ENCODE data around the gene PLBD1. TPM values are rescaled to one million over a fixed set of nuclear protein-coding genes. Genes with fewer than 3 reads are reported as not detected.

PLBD1 gene
- total RNA-seq (5.1 and 5.4 TPM in 2 replicates), polyA plus RNA-seq (0.76 and 1.2 TPM in 2 replicates), polyA minus RNA-seq (ENCODE audit: low replicate concordance) (not detected in 2 replicates)
- polyA plus RNA-seq (2012): 0.28 and 1.4 TPM in 2 replicates

DNA sequence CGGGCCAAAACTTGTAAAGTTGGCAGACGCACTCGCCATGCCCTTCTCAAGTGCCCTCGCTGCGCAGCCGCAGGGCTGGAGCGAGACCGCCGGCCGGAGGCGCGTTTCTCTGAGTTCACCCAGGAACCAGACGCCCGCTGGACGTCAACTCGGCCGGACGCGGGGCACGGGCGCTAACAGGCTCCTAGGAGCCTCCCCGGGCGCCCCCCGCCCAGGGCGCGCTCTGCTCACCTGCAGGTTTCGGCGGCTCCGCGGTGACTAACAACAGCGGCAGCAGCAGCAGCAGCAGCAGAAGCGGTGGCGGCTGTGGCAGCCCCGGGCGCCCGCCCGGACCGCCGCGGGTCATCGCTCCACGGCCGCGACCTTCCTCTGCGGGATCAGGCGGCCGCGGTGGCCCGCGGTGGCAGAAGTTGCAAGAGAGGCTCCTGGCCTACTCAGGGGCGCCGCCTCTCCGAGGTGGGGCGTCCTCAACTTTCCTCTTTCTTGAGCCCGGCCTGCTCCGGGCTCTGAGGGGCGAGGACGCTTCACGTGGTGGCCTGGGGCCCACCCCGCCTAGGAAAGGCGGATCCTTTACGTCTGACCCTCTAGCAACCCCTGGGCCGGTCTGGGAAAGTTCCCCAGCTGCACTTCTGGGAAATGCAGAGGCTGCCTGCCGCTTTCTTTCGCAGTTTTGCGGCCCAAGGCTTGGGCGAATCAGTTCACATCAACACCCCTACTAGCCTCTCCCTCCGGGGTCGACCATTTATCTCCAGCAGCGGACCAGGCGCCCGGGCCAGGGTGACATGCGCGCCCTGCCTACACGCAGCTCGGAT is at the start of gene PLBD1:
Gene PLBD1, minus strand, starts transcription at position 533 of the 812 bp plus-strand sequence. Its CDS starts 187 bp downstream, at position 346.
- no peak within 1 kb of the TSS for H3K27ac ChIP-seq (ENCODE audit: insufficient read depth, low read length)
- peak within 1 kb of the TSS; percentile 19 to 49 (median 37) for H3K4me3 ChIP-seq (replicated peaks in 1 of 4; ENCODE audit: control extremely low read depth in 1 of 4, insufficient read depth in 1 of 4, low read depth in 3 of 4, low read length in 4 of 4)
- no peaks in the 10 kb centered on the region for H3K36me3 ChIP-seq (ENCODE audit: control insufficient read depth, insufficient read depth, low read length)
- H3K9me3 ChIP-seq (ENCODE audit: control insufficient read depth, insufficient read depth, low read depth, low read length): no peaks in the 10 kb centered on the region
- H3K79me2 ChIP-seq (ENCODE audit: control insufficient read depth, insufficient read depth, low read length): no peaks in the 10 kb centered on the region
- peak; percentile 41 to 50 for DNase-seq (ENCODE audit: low read depth in 2 of 2)
- no peaks in the 10 kb centered on the region for H3K27me3 ChIP-seq (ENCODE audit: control insufficient read depth, insufficient read depth, low read length)
- H3K4me1 ChIP-seq (ENCODE audit: control insufficient read depth, extremely low read depth, insufficient read depth, low read length): no peaks in the 10 kb centered on the region
- TF ChIP-seq CTCF (conservative IDR thresholded peaks at IDR 0.05 in 1 of 2, IDR thresholded peaks at IDR 0.05 in 1 of 2; ENCODE audit: low read depth in 1 of 2, low read length in 2 of 2): no peak
- no peak for TF ChIP-seq EZH2 (IDR thresholded peaks at IDR 0.05; ENCODE audit: low read length, missing control alignments)
- H3K9ac ChIP-seq (ENCODE audit: insufficient read depth, low read length): no peak within 1 kb of the TSS
- peak within 1 kb of the TSS; percentile 26 for H2AFZ ChIP-seq (ENCODE audit: low read length)
- no peaks in the 10 kb centered on the region for H4K20me1 ChIP-seq (ENCODE audit: control insufficient read depth, extremely low read depth, insufficient read depth, low read length)
- H3K4me2 ChIP-seq (ENCODE audit: extremely low read depth, insufficient read depth, low read length): peak within 1 kb of the TSS; percentile 80

DNA sequence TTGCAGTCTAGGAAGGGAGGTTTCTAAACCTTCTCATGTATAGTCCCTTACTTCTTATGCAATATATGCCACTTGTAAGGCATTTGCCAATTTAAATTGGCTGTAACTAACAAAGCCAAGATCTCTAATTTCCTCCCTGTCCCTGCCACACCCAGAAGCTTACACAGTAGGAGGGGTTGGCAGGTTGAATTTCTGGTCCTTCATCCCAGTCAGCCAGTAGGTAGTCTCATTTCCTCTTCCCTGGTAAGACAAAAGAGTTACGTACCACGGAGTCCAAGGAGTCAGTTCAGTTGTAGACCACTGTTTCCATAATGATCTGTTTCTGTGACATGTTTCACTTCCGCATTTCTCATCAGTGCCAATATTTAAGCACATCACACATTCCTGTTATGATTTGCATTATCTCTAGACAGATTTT is 47.0 kb upstream of the PLBD1 start:
- Histone ChIP-seq H3K9me3 (ENCODE audit: control insufficient read depth, insufficient read depth, low read depth, low read length) (no peaks in the 10 kb centered on the region), H4K20me1 (ENCODE audit: control insufficient read depth, extremely low read depth, insufficient read depth, low read length) (no peaks in the 10 kb centered on the region), H3K36me3 (ENCODE audit: control insufficient read depth, insufficient read depth, low read length) (no peaks in the 10 kb centered on the region), H3K4me2 (ENCODE audit: extremely low read depth, insufficient read depth, low read length) (no peak overlapping the region), H3K27ac (ENCODE audit: insufficient read depth, low read length) (no peak overlapping the region), H3K4me1 (ENCODE audit: control insufficient read depth, extremely low read depth, insufficient read depth, low read length) (no peaks in the 10 kb centered on the region), H3K79me2 (ENCODE audit: control insufficient read depth, insufficient read depth, low read length) (no peaks in the 10 kb centered on the region), H3K9ac (ENCODE audit: insufficient read depth, low read length) (no peak overlapping the region), H2AFZ (ENCODE audit: low read length) (no peak overlapping the region), H3K27me3 (ENCODE audit: control insufficient read depth, insufficient read depth, low read length) (no peaks in the 10 kb centered on the region), H3K4me3 (replicated peaks in 1 of 4; ENCODE audit: control extremely low read depth in 1 of 4, insufficient read depth in 1 of 4, low read depth in 3 of 4, low read length in 4 of 4) (no peak overlapping the region)
- TF ChIP-seq CTCF (conservative IDR thresholded peaks at IDR 0.05 in 1 of 2, IDR thresholded peaks at IDR 0.05 in 1 of 2; ENCODE audit: low read depth in 1 of 2, low read length in 2 of 2) (no peak), EZH2 (IDR thresholded peaks at IDR 0.05; ENCODE audit: low read length, missing control alignments) (no peak)
- DNase-seq (ENCODE audit: low read depth in 2 of 2): no peak

DNA sequence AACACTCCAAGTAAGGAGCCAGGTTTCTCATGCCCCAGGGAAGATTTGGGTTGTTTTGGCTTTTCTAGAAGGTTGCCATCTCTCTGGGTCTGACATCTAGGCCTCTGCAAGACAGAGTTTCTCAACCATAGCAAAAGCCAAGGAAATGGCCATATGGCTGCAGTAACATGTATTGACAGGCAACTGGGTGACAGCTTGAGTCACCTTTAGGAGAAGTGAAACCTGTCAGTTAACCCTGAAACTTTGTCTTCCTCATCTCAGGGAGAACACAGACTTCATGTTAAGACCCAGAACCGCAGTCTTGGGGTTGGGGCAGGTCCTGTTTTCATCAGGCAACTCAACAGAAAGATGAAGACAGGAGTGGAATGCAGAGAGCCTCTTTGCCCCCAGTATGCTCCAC is 46.0 kb upstream of the PLBD1 start:
- no peak overlapping the region for H3K9ac ChIP-seq (ENCODE audit: insufficient read depth, low read length)
- no peaks in the 10 kb centered on the region for H4K20me1 ChIP-seq (ENCODE audit: control insufficient read depth, extremely low read depth, insufficient read depth, low read length)
- TF ChIP-seq EZH2 (IDR thresholded peaks at IDR 0.05; ENCODE audit: low read length, missing control alignments): no peak
- TF ChIP-seq CTCF (conservative IDR thresholded peaks at IDR 0.05 in 1 of 2, IDR thresholded peaks at IDR 0.05 in 1 of 2; ENCODE audit: low read depth in 1 of 2, low read length in 2 of 2): no peak
- H2AFZ ChIP-seq (ENCODE audit: low read length): no peak overlapping the region
- H3K27me3 ChIP-seq (ENCODE audit: control insufficient read depth, insufficient read depth, low read length): no peaks in the 10 kb centered on the region
- H3K79me2 ChIP-seq (ENCODE audit: control insufficient read depth, insufficient read depth, low read length): no peaks in the 10 kb centered on the region
- no peaks in the 10 kb centered on the region for H3K36me3 ChIP-seq (ENCODE audit: control insufficient read depth, insufficient read depth, low read length)
- H3K4me1 ChIP-seq (ENCODE audit: control insufficient read depth, extremely low read depth, insufficient read depth, low read length): no peaks in the 10 kb centered on the region
- DNase-seq (ENCODE audit: low read depth in 2 of 2): no peak
- H3K9me3 ChIP-seq (ENCODE audit: control insufficient read depth, insufficient read depth, low read depth, low read length): no peaks in the 10 kb centered on the region
- H3K4me3 ChIP-seq (replicated peaks in 1 of 4; ENCODE audit: control extremely low read depth in 1 of 4, insufficient read depth in 1 of 4, low read depth in 3 of 4, low read length in 4 of 4): no peak overlapping the region
- no peak overlapping the region for H3K27ac ChIP-seq (ENCODE audit: insufficient read depth, low read length)
- H3K4me2 ChIP-seq (ENCODE audit: extremely low read depth, insufficient read depth, low read length): no peak overlapping the region

All from fibroblast of lung (primary cell).